GM18873 (cell line): Measurements from ENCODE around the gene MICAL1.
"Not testable (repeated sequence)": the region's sequence is repeated elsewhere in the genome, so short reads cannot be mapped to it uniquely, and the experiment has no call there.

Experiments
- ATAC-seq: cut with Tn5 transposase; IDR thresholded peaks from one replicate; pipeline ENCODE4 v1.9.1; 2021; ENCODE audit warnings: mild to moderate bottlenecking, moderate library complexity, moderate number of reproducible peaks; ENCODE audit not compliant: unreplicated experiment, low FRiP score

The MICAL1 gene

GRCh38 chr6:109477184-109477583, 21.6 kb upstream of the MICAL1 start:
- no peak for ATAC-seq

GRCh38 chr6:109475625-109476024, 20.1 kb upstream of the MICAL1 start:
- no peak for ATAC-seq

DNA sequence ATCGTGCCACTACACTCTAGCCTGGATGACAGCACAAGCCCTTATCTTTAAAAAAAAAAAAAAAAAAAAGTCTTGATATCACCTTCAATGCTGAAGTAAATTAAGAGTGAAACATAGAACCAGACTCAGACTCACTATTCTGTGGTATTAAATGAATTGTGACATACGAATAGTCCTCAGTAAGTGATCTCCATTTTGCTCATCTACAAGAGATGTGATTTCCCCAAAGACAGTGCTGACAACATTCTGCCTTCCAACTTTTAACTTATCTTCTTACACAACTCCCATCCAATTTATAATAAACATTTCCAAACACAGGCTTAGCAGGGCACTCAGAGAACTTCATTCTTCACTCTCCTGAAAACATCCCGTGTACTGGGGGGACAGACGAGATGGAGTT, 19.4 kb upstream of the MICAL1 start:
- ATAC-seq, result no peak

GRCh38 chr6:109473120-109473519, 17.5 kb upstream of the MICAL1 start:
- ATAC-seq, result no peak

- ATAC-seq, result peak; percentile 49
Observed at GRCh38 chr6:109472132-109472995, 16.8 kb upstream of the MICAL1 start.

DNA sequence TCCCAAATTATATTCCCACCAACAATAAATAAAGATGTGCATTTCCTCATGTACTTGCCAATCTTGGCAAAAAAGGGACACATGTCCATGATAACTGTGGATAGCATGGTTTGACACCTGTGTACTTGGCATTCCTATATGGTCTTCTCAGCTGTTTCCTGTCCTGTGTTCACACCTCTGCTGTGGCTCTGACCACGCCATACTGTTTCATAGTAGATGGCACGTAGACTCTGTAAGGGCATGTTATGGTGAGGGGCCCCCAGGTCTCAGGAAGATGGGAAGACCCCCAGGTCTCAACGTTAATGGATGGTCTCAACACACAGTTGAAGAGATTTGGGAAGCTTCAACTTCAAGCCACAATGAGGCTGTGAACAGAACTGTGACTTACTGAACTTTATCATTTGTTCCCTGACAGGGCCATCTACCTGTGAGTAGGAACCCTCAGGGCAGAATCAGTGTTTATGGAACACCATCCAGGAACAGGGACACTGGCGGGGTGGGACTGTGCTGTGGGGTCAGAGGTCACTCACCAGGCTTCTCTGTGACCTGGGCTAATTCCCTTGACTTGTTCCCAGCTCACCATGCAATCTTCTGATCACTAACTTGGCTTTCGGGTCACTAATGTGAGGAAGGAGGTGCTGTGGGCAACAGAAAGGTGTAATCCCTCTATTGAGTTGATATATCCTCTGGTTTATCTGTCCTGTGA, 15.7 kb upstream of the MICAL1 start:
- ATAC-seq, result no peak

DNA sequence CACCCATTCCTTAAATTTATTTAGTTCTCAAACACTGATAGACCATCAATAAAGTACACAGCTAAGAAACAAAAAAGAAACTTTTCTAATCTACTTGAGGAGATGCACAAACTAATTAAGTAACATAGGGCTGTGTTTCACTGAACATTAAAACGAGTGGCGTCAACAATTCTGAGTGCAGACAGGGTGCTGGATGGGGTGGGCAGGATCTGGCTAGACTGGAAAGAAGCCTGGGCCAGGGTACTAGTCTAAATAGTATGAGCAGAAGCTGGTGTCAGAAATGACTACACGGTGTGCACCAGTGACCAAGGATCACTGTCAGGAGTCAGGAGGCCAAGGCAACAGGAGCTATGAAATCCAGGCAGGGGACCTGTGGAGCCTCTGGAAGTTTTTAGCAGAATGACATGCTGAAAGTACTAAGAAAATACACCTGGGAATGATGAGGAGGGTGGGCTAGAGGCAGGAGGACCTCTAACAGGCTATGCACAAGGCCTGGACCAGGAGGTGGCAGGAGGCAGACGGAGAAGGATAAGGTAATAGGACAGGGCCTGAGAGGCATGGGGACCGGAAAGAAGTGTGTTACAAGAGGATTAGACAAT, 14.1 kb upstream of the MICAL1 start:
- no peak for ATAC-seq

DNA sequence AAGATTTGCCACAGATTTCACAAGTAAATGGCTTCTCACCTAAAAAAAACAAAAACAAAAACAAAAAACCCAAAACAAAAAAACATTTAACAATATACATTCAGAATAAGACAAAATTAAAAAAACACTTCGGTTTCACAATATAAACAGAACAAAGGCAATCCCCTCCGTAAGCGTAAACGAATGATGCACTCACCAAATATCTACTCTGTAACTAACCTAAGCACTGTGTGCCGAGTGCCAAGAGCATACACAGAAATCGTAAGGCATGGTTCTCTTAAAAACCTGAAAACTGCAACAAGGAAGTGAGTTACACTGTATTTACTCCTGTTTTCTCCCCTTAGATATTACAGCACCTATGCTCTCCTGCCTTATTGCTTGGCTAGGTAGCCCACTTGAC, 12.1 kb upstream of the MICAL1 start:
- no peak for ATAC-seq

GRCh38 chr6:109466212-109466923, 10.8 kb upstream of the MICAL1 start:
- no peak for ATAC-seq

DNA sequence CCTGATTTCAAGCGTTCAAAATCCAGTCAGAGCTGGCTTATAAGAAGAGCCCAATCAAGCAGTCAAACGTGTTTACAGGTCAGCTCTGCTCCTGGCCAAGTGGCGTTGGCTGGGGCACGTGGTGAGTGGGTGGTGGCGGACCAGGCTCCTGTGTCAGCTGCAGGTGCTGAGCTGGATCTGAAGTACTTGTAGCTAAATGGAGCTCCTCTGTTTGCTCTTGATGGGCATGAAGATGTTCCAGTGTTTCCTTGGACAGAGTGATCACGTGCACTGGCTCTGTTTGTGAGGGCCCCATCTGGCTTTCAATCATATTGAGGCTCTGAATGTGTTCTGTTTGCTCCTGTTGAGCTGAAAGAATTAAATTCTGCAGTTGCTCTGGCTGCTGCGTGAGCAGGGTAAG, 10.2 kb upstream of the MICAL1 start:
- ATAC-seq, result no peak

DNA sequence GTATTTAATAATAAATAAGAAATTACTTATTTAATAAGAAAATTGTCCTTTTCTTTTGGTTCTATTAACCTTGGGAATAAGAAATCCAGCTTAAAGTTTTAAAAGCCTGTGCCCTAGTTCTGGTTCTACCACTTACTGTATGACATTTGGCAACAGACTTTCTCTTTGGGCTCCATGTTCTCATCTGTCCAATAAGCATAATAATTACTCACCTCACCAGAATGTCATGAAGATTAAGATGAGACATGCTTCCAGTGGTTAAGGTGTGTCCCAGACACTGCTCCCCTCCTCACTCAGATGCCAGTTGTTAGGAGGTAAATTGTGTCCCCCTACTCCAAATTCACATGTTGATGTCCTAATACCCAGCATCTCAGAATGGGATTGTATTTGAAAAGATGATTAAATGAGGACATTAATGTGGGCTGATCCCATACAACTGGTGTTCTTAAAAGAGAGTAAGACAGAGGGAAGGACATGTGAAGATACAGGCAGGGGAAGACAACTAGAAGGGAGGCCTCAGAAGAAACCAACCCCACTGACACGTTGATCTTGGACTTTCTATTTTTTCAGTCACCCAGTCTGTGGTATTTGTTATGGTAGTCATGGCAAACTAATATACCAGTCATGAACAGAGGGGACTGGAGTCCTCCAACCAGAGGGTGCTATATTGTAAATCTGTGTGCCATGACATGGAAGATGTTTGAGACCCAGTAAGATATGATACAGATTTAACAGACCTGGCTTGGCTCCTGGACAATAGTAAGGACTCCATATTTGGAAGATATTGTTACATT, 6.4 kb upstream of the MICAL1 start:
- no peak for ATAC-seq

DNA sequence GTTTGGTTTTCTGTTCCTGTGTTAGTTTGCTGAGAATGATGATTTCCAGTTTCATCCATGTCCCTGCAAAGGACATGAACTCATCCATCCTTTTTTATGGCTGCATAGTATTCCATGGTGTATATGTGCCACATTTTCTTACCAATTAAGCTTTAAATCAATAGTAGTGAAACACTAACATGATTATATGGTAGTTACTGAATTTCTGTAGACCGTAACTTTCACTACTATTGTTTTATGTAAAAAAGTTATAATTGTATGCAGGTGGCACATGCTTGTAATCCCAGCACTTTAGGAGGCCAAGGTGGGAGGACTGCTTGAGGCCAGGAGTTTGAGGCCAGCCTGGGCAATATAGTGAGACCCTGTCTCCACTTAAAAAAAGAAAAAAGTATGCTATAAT, 5.6 kb upstream of the MICAL1 start:
- not testable (repeated sequence) for ATAC-seq

DNA sequence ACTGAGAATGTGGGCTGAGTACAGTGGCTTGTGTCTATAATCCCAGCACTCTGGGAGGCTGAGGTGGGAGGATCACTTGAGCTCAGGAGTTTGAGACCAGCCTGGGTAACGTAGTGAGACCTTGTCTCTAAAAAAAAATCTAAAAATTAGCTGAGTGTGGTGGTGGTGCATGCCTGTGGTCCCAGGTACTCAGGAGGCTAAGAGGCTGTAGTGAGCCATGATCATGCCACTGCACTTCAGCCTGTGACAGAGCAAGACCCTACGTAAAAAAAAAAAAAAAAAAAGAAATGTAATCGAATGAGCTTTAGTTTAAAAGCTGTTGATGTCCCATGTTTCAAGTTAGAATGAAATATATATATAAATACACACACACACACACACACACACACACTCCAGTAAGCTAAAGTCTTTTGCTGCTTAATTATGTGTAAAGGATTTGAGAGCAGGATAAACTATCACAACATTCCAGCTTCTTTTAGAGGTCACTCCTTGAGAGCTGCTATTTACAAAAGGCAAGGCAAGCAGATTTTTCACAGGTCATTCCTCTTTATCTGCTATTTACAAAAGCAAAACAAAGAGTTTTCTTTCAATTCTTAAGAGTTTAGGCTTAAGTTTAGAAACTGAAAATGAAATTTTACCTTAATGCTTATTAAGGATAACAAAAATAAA, 4.7 kb upstream of the MICAL1 start:
- no peak for ATAC-seq

DNA sequence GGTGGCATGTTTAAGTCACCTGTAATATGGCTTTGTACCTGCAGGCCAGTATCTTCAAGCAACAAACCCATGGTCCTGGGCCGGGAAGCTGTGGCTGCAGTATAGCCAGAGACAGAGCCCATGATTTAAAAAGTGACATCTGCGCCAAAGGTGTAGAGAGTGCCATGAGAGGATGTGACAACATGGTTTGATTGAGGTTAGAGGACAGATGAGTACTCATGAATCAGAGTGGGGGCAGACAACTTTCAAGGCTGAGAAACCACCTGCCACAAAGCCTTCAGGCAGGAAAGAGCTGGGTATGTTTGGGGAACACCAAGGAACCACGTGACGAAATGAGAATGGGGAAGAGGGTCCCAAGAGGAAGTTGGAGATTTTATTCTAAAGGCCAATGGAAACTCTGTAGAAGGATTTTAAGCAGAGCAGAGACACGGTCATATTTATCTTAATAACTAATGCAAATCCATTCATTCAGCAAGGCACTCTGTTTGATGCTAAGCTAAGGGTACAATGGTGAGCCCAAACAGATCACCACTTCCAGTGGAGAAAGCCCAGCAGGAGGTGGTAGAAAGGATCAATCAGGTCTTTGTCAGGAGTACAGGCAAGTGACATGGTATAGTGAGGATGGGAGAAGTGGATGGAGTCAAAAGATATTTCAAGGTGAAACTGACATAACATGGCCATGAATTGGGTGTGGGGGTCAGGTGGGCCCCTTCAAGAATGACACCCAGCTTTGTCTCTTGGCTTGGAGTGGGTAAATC, 3.4 kb upstream of the MICAL1 start:
- ATAC-seq, result peak; percentile 28

DNA sequence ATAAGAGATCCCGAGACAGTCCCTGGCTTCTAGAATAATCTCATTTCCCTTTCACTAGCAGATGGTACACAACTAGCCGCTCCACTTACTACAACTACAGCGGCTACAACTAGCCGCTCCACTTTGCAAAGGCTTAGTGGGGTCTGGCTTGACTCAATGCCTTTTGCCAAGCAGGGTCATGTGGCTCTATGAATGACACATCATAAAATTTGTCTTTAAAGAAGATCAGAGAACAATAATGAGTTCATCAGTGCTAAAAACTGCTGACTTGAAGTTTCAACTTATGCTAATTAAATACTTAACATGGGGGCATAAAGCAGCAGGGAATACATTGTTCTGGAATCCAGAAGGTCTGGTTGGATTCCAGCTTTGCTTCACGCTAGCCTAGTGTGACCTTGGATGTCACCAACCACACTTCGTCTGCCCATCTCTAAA, 2.0 kb upstream of the MICAL1 start:
- no peak for ATAC-seq

GRCh38 chr6:109456710-109457561, 1.4 kb upstream of the MICAL1 start:
- no peak for ATAC-seq

DNA sequence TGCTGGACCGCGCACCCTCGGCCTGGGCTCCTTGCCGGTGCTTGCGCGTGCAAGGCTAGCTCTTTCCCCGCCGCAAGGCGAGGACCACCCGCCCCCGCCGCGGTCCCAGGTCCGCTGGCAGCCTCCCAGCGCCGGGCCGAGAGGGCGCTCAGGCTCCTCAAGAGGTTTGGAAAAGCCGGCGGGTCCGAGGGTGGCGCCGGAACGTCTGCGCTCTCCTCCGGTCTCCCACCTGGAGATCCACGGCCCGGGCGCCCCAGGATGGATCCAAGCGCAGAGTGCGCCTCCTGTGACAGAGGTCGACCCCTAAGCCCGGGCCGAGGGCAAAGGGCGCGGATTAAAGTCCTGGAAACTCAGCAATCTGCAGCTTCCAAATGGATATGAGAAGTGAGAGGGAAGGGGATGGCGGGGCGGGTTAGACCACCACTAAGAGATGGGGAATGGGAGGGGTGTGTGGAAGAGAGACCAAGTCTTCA, 575 bp upstream of the MICAL1 start:
- ATAC-seq, result no peak
